ENCODE results near the gene MMP10.
"Not testable (repeated sequence)": the region's sequence is repeated elsewhere in the genome, so short reads cannot be mapped to it uniquely, and the experiment has no call there.

The MMP10 gene

DNA sequence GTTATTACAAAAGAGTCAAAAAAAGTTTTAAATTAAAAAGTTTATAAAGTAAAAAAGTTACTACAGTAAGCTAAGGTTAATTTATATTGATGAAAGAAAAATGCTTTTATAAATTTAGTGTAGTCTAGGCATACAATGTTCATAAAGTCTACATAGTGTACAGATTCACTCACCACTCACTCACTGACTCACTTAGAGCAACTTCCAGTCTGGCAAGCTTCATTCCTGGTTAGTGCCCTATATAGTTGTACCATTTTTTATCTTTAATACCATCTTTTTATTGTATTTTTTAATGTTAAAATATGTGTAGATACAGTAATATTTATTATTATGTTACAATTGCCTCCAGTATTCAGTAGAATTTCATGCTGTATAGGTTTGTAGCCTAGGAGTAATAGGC lies 2.6 kb upstream of the MMP10 start:
- no peak for DNase-seq

GRCh38 chr11:102781676-102782075 lies 1.2 kb upstream of the MMP10 start:
- DNase-seq, result no peak

DNA sequence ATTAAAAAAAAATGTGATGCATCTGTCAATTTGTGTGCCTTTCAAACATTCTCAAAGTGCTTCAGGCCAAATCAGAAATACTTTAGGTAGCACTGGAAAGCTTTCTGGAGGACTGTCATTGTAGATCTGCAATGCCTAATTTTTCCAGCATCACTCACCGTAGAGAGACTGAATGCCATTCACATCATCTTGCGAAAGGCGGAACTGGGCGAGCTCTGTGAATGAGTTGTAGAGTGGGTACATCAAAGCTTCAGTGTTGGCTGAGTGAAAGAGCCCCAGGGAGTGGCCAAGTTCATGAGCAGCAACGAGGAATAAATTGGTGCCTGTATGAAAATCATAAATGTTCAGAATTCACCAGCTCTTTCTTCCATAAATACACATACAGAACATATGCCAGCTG lies 4.0 kb downstream of the MMP10 start:
- DNase-seq, result no peak

DNA sequence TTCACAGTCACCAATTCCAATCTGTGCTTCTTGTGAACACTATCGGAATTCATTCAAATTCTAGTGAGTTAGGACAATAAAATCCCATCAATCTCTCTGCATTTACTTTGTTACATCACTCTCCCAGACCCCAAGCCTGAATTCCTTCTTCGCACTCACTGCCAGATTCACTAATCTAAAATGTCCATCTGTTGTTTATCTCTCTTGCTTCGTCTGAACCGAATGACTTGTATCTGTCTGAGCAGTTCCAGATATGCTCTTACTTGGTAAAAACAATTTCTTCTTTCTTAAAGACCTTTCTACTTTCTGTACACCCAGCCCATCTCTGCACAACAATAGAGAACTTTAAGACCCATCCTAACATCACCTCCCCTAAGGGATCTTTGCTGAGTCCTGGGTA lies 7.0 kb downstream of the MMP10 start:
- no peak for DNase-seq

DNA sequence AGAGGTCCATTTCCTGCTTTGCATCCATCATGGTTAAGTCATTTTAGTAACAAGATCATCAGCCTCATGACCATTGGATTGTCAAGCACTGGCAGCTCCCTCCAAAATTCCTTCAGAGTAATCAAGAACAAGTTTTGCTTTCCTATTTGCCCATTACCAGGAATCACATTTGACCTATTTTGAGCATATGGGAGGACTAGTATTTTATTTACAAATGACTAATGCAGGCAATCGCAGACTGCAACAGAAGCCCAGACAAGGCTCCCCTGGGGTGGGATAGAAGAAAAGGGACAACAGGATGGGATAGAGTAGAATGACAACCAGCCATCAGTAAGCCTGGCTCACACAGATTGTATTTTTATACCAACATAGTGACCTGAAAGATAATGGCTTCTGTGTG lies 9.1 kb downstream of the MMP10 start:
- DNase-seq, result no peak

- no peak for DNase-seq
Measured at GRCh38 chr11:102770191-102770590, 10.2 kb downstream of the MMP10 start.

- no peak for DNase-seq
Measured at GRCh38 chr11:102767800-102768199, 12.6 kb downstream of the MMP10 start.

- no peak for DNase-seq
Measured at GRCh38 chr11:102763440-102763839, 17.0 kb downstream of the MMP10 start.

GRCh38 chr11:102762361-102762767 lies 18.1 kb downstream of the MMP10 start:
- DNase-seq, result no peak

DNA sequence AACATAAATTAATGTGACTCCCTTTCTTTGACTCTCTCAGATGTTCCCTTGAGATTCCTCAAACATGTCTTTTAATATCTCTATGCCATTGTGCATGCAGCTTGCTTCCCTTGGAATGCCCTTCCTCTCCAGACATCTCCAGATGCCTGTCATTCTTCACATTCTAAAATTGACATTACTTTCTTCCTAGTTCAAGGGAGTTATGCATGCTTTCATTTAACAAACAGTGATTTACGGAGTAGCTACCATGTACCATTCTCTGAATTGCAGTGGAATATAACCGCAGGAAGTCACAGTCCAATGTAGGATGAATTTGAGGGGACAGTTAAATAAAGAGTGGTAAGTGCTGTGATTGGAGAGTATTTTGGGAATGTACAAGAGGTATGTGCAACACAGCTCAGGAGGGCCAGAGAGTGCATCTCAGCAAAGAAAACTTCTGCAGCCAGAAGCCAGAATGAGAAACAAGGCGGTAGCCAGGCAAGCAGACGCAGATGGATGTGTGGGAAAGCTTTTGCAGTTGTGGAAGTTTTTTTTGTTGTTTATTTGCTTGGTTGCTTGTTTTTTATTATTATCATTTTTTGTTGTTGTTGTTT lies 18.7 kb downstream of the MMP10 start:
- no peak for DNase-seq

GRCh38 chr11:102760344-102761035 lies 19.9 kb downstream of the MMP10 start:
- no peak for DNase-seq

DNA sequence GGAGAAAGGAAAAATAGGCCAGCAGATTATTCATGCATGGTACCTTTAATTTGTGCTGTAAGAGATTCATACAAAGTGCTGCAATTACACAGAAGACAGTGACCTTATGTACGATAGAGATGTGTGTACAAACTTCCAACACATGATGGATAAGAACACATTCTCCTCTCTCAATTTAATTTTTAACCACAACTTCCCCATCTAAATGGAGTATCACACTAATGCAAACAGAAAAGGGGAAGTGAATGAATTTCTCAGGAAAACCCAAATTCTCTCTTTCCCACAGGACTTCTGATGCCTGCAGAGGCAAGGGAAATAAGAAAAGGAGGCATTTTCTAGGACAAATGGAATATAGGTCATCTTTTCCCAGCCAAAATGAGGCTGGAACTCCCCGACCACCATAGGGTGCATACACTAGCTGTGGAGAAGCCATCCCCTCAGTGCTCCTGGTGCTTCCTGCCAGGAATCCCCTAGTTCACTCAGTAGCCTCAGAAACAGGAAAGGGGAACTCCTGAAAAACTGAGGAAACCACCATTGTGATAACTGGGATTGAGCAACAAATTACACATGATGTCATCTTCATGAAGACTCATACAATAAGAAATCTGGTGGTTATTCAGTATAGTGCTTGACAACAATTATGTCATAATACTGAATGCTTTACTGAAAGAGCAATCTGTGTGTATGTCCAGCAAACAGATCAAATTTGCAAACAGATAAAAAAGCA lies 22.4 kb downstream of the MMP10 start:
- DNase-seq, result no peak

GRCh38 chr11:102753267-102753666 lies 27.2 kb downstream of the MMP10 start:
- no peak for DNase-seq

DNA sequence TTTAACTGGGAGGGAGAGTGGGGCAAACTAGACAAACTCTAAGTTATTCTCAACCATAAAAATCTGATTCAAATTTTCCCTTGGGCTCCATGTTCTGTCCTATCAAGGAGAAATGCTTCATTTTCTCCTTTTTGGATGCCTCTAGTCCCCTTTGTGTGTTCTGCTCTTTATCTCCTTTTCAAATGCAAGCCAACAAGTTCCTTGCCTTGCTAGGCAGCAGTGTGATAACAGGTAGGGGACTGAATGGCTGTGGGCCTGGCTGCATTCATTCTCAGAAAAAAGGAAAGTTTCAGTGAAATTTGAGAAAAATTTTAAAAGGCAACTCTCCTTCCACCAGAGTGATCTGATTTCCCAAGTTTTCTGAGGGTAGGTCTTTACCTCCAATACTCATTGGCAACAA lies 28.8 kb downstream of the MMP10 start:
- DNase-seq, result no peak

DNA sequence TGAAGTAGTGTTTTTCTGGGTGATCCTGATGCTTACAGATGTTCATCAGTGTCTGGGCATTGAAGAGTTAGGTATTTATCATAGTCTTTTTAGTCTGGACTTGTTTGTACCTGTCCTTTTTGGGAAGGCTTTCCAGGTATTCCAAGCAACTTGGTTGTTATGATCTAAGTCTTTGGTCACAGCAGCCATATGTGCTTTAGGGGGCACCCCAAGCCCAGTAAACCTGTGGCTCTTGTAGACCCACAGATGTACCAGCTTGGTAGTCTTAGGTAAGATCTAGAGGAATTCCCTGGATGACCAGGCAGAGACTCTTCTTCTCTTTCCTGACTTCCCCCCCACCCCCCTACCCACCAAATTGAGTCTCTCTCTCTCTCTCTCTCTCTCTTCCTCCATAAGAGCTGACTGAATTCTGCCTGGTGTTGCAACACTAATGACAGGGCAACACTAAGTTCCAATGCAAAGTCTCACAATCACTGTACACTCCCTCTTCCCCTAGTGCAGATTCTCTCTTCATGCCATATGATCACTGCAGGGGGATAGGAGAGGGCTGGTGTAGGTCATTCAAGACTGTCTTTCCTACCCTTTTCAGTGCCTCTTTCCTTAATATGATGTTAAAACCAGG lies 31.2 kb downstream of the MMP10 start:
- no peak for DNase-seq

GRCh38 chr11:102746746-102747578 lies 33.5 kb downstream of the MMP10 start:
- DNase-seq, result not testable (repeated sequence)

DNA sequence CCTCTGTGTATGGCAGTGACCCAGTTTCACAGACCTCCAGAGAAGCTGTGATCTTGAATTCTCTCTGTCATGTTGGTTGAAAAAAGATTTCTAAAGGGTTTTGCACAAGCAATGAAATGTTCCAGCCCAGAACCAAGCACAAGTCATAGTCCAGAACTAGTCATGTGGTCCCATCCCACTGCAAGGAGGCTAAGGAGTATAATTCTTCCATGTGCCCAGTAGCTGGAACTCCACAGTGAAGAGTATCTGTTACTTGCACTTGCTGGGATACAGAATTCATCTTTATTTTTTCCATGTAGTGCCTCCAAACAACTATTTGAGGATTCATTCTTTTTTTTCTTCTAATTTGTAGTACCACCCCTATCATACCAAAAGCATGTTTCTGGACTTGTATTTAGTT lies 45.8 kb downstream of the MMP10 start:
- DNase-seq, result no peak

DNA sequence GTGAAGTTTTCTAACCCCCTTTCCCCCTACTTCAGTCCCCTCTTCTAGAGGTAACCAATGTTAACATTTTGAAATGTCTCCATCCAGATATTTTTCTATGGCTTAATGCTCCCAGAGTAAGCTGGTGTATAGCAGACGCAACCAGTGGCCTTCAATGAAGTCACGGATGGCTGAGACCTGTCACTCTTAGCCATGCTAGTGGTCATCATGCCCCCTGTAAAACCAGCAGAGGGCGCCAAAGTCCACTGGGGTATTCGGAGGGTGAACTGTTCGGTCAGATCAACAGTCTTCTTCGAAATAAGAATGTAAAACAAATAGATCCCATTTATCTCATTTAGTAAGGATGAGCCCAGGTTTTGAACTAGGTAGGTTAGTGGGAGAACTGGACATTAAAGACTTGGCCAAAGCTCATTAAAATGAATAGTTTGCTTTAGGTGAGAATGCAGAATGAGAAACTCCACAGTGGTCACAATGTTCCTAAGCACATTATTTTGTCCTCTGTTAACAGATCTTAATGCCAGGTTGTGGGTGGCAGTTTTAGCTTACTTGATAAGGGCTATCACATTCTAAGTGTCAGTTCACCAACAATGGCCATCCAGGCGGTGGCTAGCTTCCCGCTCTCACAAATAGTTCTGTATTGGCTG lies 47.1 kb downstream of the MMP10 start:
- DNase-seq, result peak; percentile 57

DNA sequence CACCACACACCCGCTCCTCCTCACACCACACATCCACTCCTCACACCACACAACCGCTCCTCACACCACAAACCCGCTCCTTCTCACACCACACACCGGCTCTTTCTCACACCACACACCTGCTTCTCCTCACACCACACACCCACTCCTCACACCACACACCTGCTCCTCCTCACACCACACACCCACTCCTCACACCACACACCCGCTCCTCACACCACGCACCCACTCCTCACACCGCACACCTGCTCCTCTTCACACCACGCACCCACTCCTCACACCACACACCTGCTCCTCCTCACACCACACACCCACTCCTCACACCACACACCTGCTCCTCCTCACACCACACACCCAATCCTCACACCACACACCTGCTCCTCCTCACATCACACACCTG lies 49.5 kb downstream of the MMP10 start:
- DNase-seq, result not testable (repeated sequence)

DNA sequence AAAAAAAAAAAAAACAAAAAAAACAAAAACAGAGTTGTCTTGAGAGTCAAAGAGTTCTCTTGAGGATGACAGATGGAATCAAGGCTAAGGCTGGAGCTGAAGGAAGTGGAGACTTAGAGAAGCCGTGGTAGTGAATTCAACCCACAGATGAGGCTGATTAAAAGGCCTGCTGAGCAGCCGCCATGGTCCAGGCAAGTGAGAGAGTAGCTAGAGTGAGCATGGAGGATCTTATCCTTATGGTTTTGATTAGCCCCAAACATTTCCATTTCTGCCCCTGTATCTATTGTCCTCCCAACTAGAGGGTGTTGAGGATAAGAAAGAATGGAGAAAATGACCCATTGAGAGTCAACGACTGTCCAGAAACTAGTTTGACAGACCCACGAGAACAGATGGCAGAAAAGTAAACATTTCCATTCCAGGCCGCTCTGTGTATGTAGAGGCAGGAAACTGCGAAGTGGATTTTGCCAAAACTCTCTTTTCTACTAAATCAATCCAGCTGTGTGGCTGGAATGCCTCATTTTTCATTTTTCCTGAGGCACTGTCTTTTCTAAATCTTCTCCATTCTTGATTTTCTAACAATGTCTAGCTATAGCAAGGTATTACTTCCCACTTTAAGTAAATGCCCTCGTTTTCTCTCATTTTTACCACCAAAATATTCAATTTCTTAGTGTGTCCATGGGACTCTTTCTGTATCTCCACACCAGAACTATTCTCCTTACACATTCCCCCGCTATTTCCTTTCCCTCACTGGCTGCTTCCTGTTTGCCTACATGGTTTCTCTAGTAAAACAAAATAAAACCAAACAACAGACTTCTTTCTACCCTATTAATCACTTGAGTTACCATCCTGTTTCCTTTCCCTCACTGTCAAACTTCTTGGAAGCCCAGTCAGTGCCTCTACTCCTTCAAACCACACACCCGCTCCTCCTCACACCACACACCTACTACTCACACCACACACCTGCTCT lies 50.3 kb downstream of the MMP10 start:
- no peak for DNase-seq

- DNase-seq, result no peak
Measured at GRCh38 chr11:102727890-102728289, 52.5 kb downstream of the MMP10 start.

Data from stimulated activated CD4-positive, alpha-beta T cell treated with anti-CD3 and anti-CD28 coated beads, Interleukin-1b, Interleukin-23, amount 100 ng/mL, for 48 hours (primary cell).